H1 (cell line): Measurements from ENCODE around the gene RALGAPA2. TPM values are rescaled to one million over a fixed set of nuclear protein-coding genes. Genes with fewer than 3 reads are reported as not detected.

Experiments
- CTCF ChIA-PET: fragments of 300-600 bp; sonication (Branson Sonifier 250); formaldehyde crosslinking; loops from one replicate; lab custom pipeline; 2021; ENCODE audit not compliant: partially characterized antibody; lab: Charles Lee
- POLR2A ChIA-PET: fragments of 300-600 bp; sonication (Branson Sonifier 250); formaldehyde crosslinking; loops from one replicate; lab custom pipeline; 2021; ENCODE audit warnings: inconsistent platforms; ENCODE audit not compliant: partially characterized antibody; lab: Charles Lee
- DNase-seq, 2 experiments: peaks; one replicate each; pipeline versions ENCODE4 v3.0.0 to v3.0.0-alpha.2; 2010 to 2022; ENCODE audit warnings: low spot score in 2 of 2, low read depth in 1 of 2, mixed read lengths in 1 of 2
- FAIRE-seq: peaks from 2 replicates; lab custom pipeline; 2011; peaks lifted over from hg19 to GRCh38; lab: Jason Lieb, UNC
- H2AFZ ChIP-seq: 2 replicates; pipeline ENCODE4 v1.8.1; 2012; ENCODE audit warnings: low read length, inconsistent platforms
- H2AK5ac ChIP-seq: 2 replicates; pipeline ENCODE4 v1.6.1; 2013; ENCODE audit warnings: low read depth, low read length
- H2BK120ac ChIP-seq: replicated peaks from 2 replicates; pipeline ENCODE3; 2013; ENCODE audit warnings: low read depth, low read length, inconsistent platforms
- H2BK12ac ChIP-seq: 2 replicates; pipeline ENCODE4 v1.6.1; 2013; ENCODE audit warnings: low read depth, low read length
- H2BK15ac ChIP-seq: 2 replicates; pipeline ENCODE4 v1.6.1; 2013; ENCODE audit warnings: low read length
- H2BK20ac ChIP-seq: 2 replicates; pipeline ENCODE4 v1.6.1; 2013; ENCODE audit warnings: low read length
- H2BK5ac ChIP-seq: 2 replicates; pipeline ENCODE4 v1.6.1; 2013; ENCODE audit warnings: low read depth, low read length
- H3K14ac ChIP-seq: 2 replicates; pipeline ENCODE4 v1.6.1; 2013; ENCODE audit warnings: inconsistent platforms; ENCODE audit not compliant: insufficient read length
- H3K18ac ChIP-seq: 2 replicates; pipeline ENCODE4 v1.6.1; 2013; ENCODE audit warnings: low read length; ENCODE audit errors: extremely low read depth
- H3K23ac ChIP-seq: 2 replicates; pipeline ENCODE4 v1.6.1; 2013; ENCODE audit warnings: inconsistent platforms; ENCODE audit not compliant: insufficient read length
- H3K23me2 ChIP-seq: 2 replicates; pipeline ENCODE4 v1.6.1; 2013; ENCODE audit warnings: low read depth, low read length
- H3K27ac ChIP-seq: 2 replicates; pipeline ENCODE4 v1.6.1; 2011; ENCODE audit warnings: low read depth, low read length, inconsistent platforms
- H3K27me3 ChIP-seq, 4 experiments: replicated peaks in 1 of 4; 1 replicate in 1 of 4; 2 replicates in 3 of 4; pipeline versions ENCODE4 v1.6.1 to v1.8.1; 2011 to 2013; ENCODE audit warnings: low read length in 3 of 4, mild to moderate bottlenecking in 3 of 4, inconsistent platforms in 2 of 4, mixed read lengths in 2 of 4, moderate library complexity in 1 of 4; ENCODE audit not compliant: control insufficient read depth in 3 of 4, insufficient read depth in 3 of 4; ENCODE audit errors: extremely low read depth in 1 of 4
- H3K36me3 ChIP-seq, 4 experiments: 2 replicates each; pipeline versions ENCODE4 v1.6.1 to v1.8.1; 2011 to 2013; ENCODE audit warnings: mild to moderate bottlenecking in 4 of 4, low read length in 3 of 4, moderate library complexity in 2 of 4, control low read depth in 1 of 4, inconsistent platforms in 1 of 4; ENCODE audit not compliant: insufficient read depth in 4 of 4, control insufficient read depth in 2 of 4
- H3K4ac ChIP-seq: replicated peaks from 2 replicates; pipeline ENCODE3; 2013; ENCODE audit warnings: low read length, low read depth, mixed read lengths, inconsistent platforms; ENCODE audit not compliant: insufficient read length
- H3K4me1 ChIP-seq, 4 experiments: replicated peaks in 1 of 4; 1 replicate in 1 of 4; 2 replicates in 3 of 4; pipeline versions ENCODE4 v1.6.1 to v1.8.1; 2011 to 2013; ENCODE audit warnings: low read length in 3 of 4, inconsistent platforms in 2 of 4, mixed read lengths in 1 of 4; ENCODE audit not compliant: insufficient read depth in 4 of 4, control insufficient read depth in 3 of 4
- H3K4me2 ChIP-seq, 2 experiments: 2 replicates each; pipeline versions ENCODE4 v1.6.1 to v1.8.1; 2011 to 2013; ENCODE audit warnings: low read depth in 2 of 2, low read length in 2 of 2, control low read depth in 1 of 2, inconsistent platforms in 1 of 2, mild to moderate bottlenecking in 1 of 2; ENCODE audit not compliant: insufficient read depth in 1 of 2
- H3K4me3 ChIP-seq, 4 experiments: fragments of 200-600, 300-600 bp in 1 of 4; sonication (generic), shearing (Covaris generic), sonication (Bioruptor Twin) in 1 of 4; 2 replicates each; pipeline versions ENCODE4 v1.5.1 to v1.8.1; 2011 to 2016; ENCODE audit warnings: low read length in 4 of 4, low read depth in 3 of 4, control low read depth in 2 of 4, inconsistent platforms in 2 of 4, mild to moderate bottlenecking in 2 of 4, mixed read lengths in 1 of 4, moderate library complexity in 1 of 4; ENCODE audit not compliant: insufficient read depth in 2 of 4; ENCODE audit errors: extremely low read depth in 1 of 4
- H3K56ac ChIP-seq: replicated peaks from 2 replicates; pipeline ENCODE3; 2013; ENCODE audit warnings: low read depth, mild to moderate bottlenecking, mixed read lengths, low read length, inconsistent platforms; ENCODE audit not compliant: insufficient read length
- H3K79me1 ChIP-seq: 2 replicates; pipeline ENCODE4 v1.6.1; 2013; ENCODE audit warnings: low read depth, low read length, control low read depth
- H3K79me2 ChIP-seq, 2 experiments: 2 replicates each; pipeline versions ENCODE4 v1.6.1 to v1.8.1; 2012 to 2013; ENCODE audit warnings: low read length in 2 of 2, mild to moderate bottlenecking in 2 of 2, inconsistent platforms in 1 of 2; ENCODE audit not compliant: insufficient read depth in 2 of 2, control insufficient read depth in 1 of 2
- H3K9ac ChIP-seq, 4 experiments: replicated peaks in 1 of 4; 1 replicate in 1 of 4; 2 replicates in 3 of 4; pipeline versions ENCODE4 v1.6.1 to v1.8.1; 2011 to 2013; ENCODE audit warnings: low read depth in 3 of 4, low read length in 3 of 4, control low read depth in 2 of 4, mild to moderate bottlenecking in 2 of 4, moderate library complexity in 2 of 4, inconsistent platforms in 1 of 4; ENCODE audit errors: extremely low read depth in 1 of 4
- H3K9me3 ChIP-seq, 2 experiments: 2 replicates each; pipeline versions ENCODE4 v1.6.1 to v1.8.1; 2012 to 2013; ENCODE audit warnings: mild to moderate bottlenecking in 2 of 2, moderate library complexity in 2 of 2, control low read depth in 1 of 2, inconsistent platforms in 1 of 2, low read depth in 1 of 2, low read length in 1 of 2, mixed read lengths in 1 of 2; ENCODE audit not compliant: insufficient read depth in 2 of 2
- H4K20me1 ChIP-seq, 2 experiments: replicated peaks in 1 of 2; 2 replicates each; pipeline versions ENCODE3 to v1.8.1; 2011 to 2013; ENCODE audit warnings: inconsistent platforms in 2 of 2, low read length in 2 of 2, mild to moderate bottlenecking in 1 of 2; ENCODE audit not compliant: insufficient read depth in 2 of 2, control insufficient read depth in 1 of 2
- H4K5ac ChIP-seq: 2 replicates; pipeline ENCODE4 v1.6.1; 2013; ENCODE audit warnings: low read length, low read depth, mixed read lengths, inconsistent platforms; ENCODE audit not compliant: insufficient read length
- H4K8ac ChIP-seq: 2 replicates; pipeline ENCODE4 v1.8.0; 2013; ENCODE audit warnings: mild to moderate bottlenecking, moderate library complexity, low read length, inconsistent platforms; ENCODE audit not compliant: insufficient read depth; ENCODE audit errors: extremely low read depth
- H4K91ac ChIP-seq: replicated peaks from 2 replicates; pipeline ENCODE3; 2013; ENCODE audit warnings: low read length, mixed read lengths, inconsistent platforms; ENCODE audit not compliant: insufficient read length
- EP300 ChIP-seq, 2 experiments: IDR thresholded peaks; 1 replicate in 1 of 2; 2 replicates in 1 of 2; pipeline ENCODE4 v1.6.1; 2011 to 2012; ENCODE audit warnings: low read depth in 2 of 2, low read length in 2 of 2, mild to moderate bottlenecking in 2 of 2, borderline replicate concordance in 1 of 2, inconsistent platforms in 1 of 2, moderate library complexity in 1 of 2
- JUND ChIP-seq: IDR thresholded peaks from 2 replicates; pipeline ENCODE4 v1.6.1; 2011; ENCODE audit warnings: mild to moderate bottlenecking, improper control_type of control experiment, low read length
- MAFK ChIP-seq: IDR thresholded peaks from 2 replicates; pipeline ENCODE4 v1.6.1; 2012; ENCODE audit warnings: low read depth, mild to moderate bottlenecking, improper control_type of control experiment, low read length
- POU5F1 ChIP-seq: IDR thresholded peaks from 2 replicates; pipeline ENCODE4 v1.6.1; 2011; ENCODE audit warnings: low read depth, mild to moderate bottlenecking, low read length, moderate library complexity
- SP1 ChIP-seq: IDR thresholded peaks from 2 replicates; pipeline ENCODE4 v1.6.1; 2011; ENCODE audit warnings: low read depth, low read length
- WGBS, 2 experiments: shearing (Covaris generic) in 1 of 2; methylation state at CpG; one replicate each; pipeline versions ENCODE4 v1.1.6 to v1.1.7; 2013 to 2015; ENCODE audit warnings: low lambda C conversion rate in 2 of 2, mixed read lengths in 2 of 2, inconsistent platforms in 1 of 2, low coverage in 1 of 2, missing lambda C conversion rate in 1 of 2; ENCODE audit not compliant: insufficient replicate concordance in 2 of 2, insufficient coverage in 1 of 2, insufficient read length in 1 of 2; ENCODE audit errors: extremely low coverage in 1 of 2, missing lambda C conversion rate in 1 of 2; 5-methylcytosine and 5-hydroxymethylcytosine counted together
- polyA plus RNA-seq, 7 experiments: library from polyadenylated mRNA; depleted of rRNA in 3 of 7; stranded (reverse) in 5 of 7; unstranded in 2 of 7; fragments of >200 nt in 5 of 7; fragments of 200-250 nt in 2 of 7; gene quantifications; 1 replicate in 5 of 7; 2 replicates in 1 of 7; 4 replicates in 1 of 7; pipeline versions ENCODE4 v1.2.1 to v1.2.3, GENCODE V29; 2011 to 2013; ENCODE audit warnings: missing spikeins in 2 of 7, mixed read lengths in 2 of 7
- total RNA-seq: library from RNA; stranded (reverse); fragmentation: NEBNext Ultra II Directional; extraction: Animal tissue kit (Norgen Biotek cat#: 25700); gene quantifications from 2 replicates; pipeline ENCODE4 v1.2.1, GENCODE V29; 2021

Gene RALGAPA2
- total and polyA plus RNA-seq, 2 of the 8 experiments (the other 6 are each of a cell fraction or from before 2014, with no cell fraction given), result 5.1 to 25.5 TPM

DNA sequence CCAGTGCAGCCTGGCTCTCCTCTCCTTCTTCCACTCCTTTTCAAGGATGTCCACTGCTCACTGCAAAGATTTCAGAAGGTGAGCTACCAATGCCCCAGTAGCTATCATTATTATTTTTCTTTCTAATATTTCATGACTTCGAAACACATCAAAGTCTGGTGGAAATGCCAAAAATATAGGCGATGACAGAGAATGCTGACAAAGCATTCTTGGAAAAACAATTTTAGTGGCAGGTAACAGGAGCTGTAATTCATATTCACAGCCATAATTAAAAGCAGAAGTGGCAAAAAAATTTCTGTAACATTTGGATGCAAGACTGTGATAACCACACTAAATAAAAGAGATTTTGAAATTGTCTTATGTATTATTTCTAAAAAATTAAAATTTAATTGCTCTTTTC lies 133.6 kb downstream of the RALGAPA2 start:
- no peak overlapping the region for H3K4ac ChIP-seq
- H3K56ac ChIP-seq, result no peak overlapping the region
- H2BK120ac ChIP-seq, result no peak overlapping the region
- H4K91ac ChIP-seq, result no peak overlapping the region
- ChIA-PET CTCF (interaction anchor here (1.0 to 2.4 kb wide), 4 partner anchors 10 to 240 kb away, joined by 3 to 18 read pairs (median 3); no protein-coding TSS in a partner anchor), POLR2A (interaction anchor here (0.6 kb wide), 1 partner anchor 450 kb away, joined by 3 read pairs; no protein-coding TSS in a partner anchor)
- H3K4me1 ChIP-seq, result peaks cover 0 to 5% (median 1%) of the 10 kb centered on the region in 4 experiments; a peak in 2 of 7 replicates
- no peak overlapping the region for H2BK5ac ChIP-seq
- H3K27ac ChIP-seq, result no peak overlapping the region
- no peak overlapping the region for H3K18ac ChIP-seq
- H3K4me3 ChIP-seq, result no peak overlapping the region
- H3K23ac ChIP-seq, result no peak overlapping the region
- no peaks in the 10 kb centered on the region for H3K9me3 ChIP-seq
- no peaks in the 10 kb centered on the region for H4K20me1 ChIP-seq
- TF ChIP-seq EP300 (IDR thresholded peaks at IDR 0.05; ENCODE audit: borderline replicate concordance in 1 of 2, low read depth in 2 of 2, low read length in 2 of 2) (no peak), MAFK (peak; percentile 76), SP1 (no peak), POU5F1 (no peak), JUND (no peak)
- FAIRE-seq, result no peak
- DNase-seq, result no peak
- no peak overlapping the region for H4K5ac ChIP-seq
- H3K14ac ChIP-seq, result no peak overlapping the region
- H2BK12ac ChIP-seq, result no peak overlapping the region
- no peak overlapping the region for H4K8ac ChIP-seq
- no peak overlapping the region for H2AK5ac ChIP-seq
- no peak overlapping the region for H2AFZ ChIP-seq
- H3K36me3 ChIP-seq, result peaks cover 0 to 16% (median 4%) of the 10 kb centered on the region in 4 experiments; a peak in 7 of 8 replicates
- no peaks in the 10 kb centered on the region for H3K23me2 ChIP-seq
- no peak overlapping the region for H2BK20ac ChIP-seq
- no peak overlapping the region for H2BK15ac ChIP-seq
- H3K79me2 ChIP-seq, result no peaks in the 10 kb centered on the region
- H3K27me3 ChIP-seq, result no peaks in the 10 kb centered on the region
- WGBS, 2 experiments, result 95% methylated on average over 2 of the region's 2 CpGs; no CpG with 5 or more reads in 1 of the 2 experiments
- no peak overlapping the region for H3K4me2 ChIP-seq
- no peaks in the 10 kb centered on the region for H3K79me1 ChIP-seq
- no peak overlapping the region for H3K9ac ChIP-seq
